Type B pancreatic cell (in vitro differentiated cells): Measurements from ENCODE around the gene CEP112. TPM values are rescaled to one million over a fixed set of nuclear protein-coding genes. Genes with fewer than 3 reads are reported as not detected.

Source experiments
- DNase-seq: peaks from one replicate; pipeline ENCODE4 v3.0.0; 2021; ENCODE audit warnings: mixed read lengths; ENCODE audit not compliant: unreplicated experiment; ENCODE audit errors: extremely low spot score
- H3K27ac Mint-ChIP-seq: 2 replicates; pipeline ENCODE4 v1.8.0; 2021; ENCODE audit warnings: mild to moderate bottlenecking, mixed read lengths
- H3K27me3 Mint-ChIP-seq: 2 replicates; pipeline ENCODE4 v1.8.0; 2021; ENCODE audit warnings: mixed read lengths
- H3K36me3 Mint-ChIP-seq: 2 replicates; pipeline ENCODE4 v1.8.0; 2021; ENCODE audit warnings: mixed read lengths
- H3K4me1 Mint-ChIP-seq: one replicate; pipeline ENCODE4 v1.8.0; 2021; ENCODE audit warnings: mixed read lengths; ENCODE audit not compliant: unreplicated experiment
- H3K4me3 Mint-ChIP-seq: 2 replicates; pipeline ENCODE4 v1.8.0; 2021; ENCODE audit warnings: mild to moderate bottlenecking, mixed read lengths
- H3K9me3 Mint-ChIP-seq: 2 replicates; pipeline ENCODE4 v1.8.0; 2021; ENCODE audit warnings: mixed read lengths
- CTCF ChIP-seq: fragments of 200-600 bp; sonication (generic); conservative IDR thresholded peaks from 2 replicates; pipeline ENCODE4 v1.5.0; 2021; ENCODE audit warnings: antibody characterized with exemption, mild to moderate bottlenecking
- total RNA-seq: library from RNA; stranded (reverse); gene quantifications from 2 replicates; pipeline ENCODE4 v1.2.1, GENCODE V29; 2021; ENCODE audit warnings: low replicate concordance

CEP112 gene
- total RNA-seq, 1 donor from 2014 or later, result 18.0 TPM

- peak; percentile 63 for TF ChIP-seq CTCF
- Mint-ChIP-seq H3K9me3 (peaks cover 4% of the 10 kb centered on the region), H3K36me3 (peaks cover 10% of the 10 kb centered on the region), H3K27ac (no peak overlapping the region), H3K4me3 (no peak overlapping the region), H3K27me3 (no peaks in the 10 kb centered on the region), H3K4me1 (no peaks in the 10 kb centered on the region)
- no peak for DNase-seq
Observed at GRCh38 chr17:65941356-65941899, 250.5 kb downstream of the CEP112 start.

- H3K36me3 Mint-ChIP-seq, result peaks cover 8% of the 10 kb centered on the region
Observed at GRCh38 chr17:65936013-65936412, 255.9 kb downstream of the CEP112 start.

GRCh38 chr17:65933290-65933689 is 258.6 kb downstream of the CEP112 start:
- Mint-ChIP-seq H3K4me3 (no peak overlapping the region), H3K27ac (no peak overlapping the region), H3K36me3 (peaks cover 4% of the 10 kb centered on the region), H3K4me1 (no peaks in the 10 kb centered on the region), H3K27me3 (no peaks in the 10 kb centered on the region), H3K9me3 (peaks cover 12% of the 10 kb centered on the region)
- TF ChIP-seq CTCF, result no peak
- no peak for DNase-seq

More at GRCh38 chr17:65936013-65936412, 255.9 kb downstream of the CEP112 start:
- H3K4me1 Mint-ChIP-seq, result no peaks in the 10 kb centered on the region
- H3K27ac Mint-ChIP-seq, result no peak overlapping the region
- peaks cover 12% of the 10 kb centered on the region for H3K9me3 Mint-ChIP-seq
- TF ChIP-seq CTCF, result no peak
- no peak for DNase-seq
- H3K27me3 Mint-ChIP-seq, result no peaks in the 10 kb centered on the region
- H3K4me3 Mint-ChIP-seq, result no peak overlapping the region

- no peak for DNase-seq
- Mint-ChIP-seq H3K4me1 (no peaks in the 10 kb centered on the region), H3K27me3 (no peaks in the 10 kb centered on the region), H3K9me3 (peaks cover 12% of the 10 kb centered on the region), H3K27ac (no peak overlapping the region), H3K36me3 (peaks cover 10% of the 10 kb centered on the region), H3K4me3 (no peak overlapping the region)
- no peak for TF ChIP-seq CTCF
Observed at GRCh38 chr17:65931246-65932149, 260.4 kb downstream of the CEP112 start.

- Mint-ChIP-seq H3K4me1 (no peaks in the 10 kb centered on the region), H3K36me3 (peaks cover 13% of the 10 kb centered on the region), H3K4me3 (no peak overlapping the region), H3K27me3 (no peaks in the 10 kb centered on the region), H3K9me3 (peaks cover 5% of the 10 kb centered on the region), H3K27ac (no peak overlapping the region)
- no peak for TF ChIP-seq CTCF
- no peak for DNase-seq
Observed at GRCh38 chr17:65930140-65930730, 261.7 kb downstream of the CEP112 start.
